GM12892 (cell line): ENCODE results near the gene CLRN2.

Source experiments
- DNase-seq: peaks from one replicate; pipeline ENCODE4 v3.0.0; 2011; ENCODE audit not compliant: insufficient read length
- FAIRE-seq: peaks from 2 replicates; lab custom pipeline; 2011; peaks lifted over from hg19 to GRCh38; lab: Jason Lieb, UNC
- POLR2A ChIP-seq: IDR thresholded peaks from 2 replicates; pipeline ENCODE4 v1.6.1; 2011; ENCODE audit warnings: low read depth, low read length, control low read depth
- POLR2AphosphoS5 ChIP-seq: IDR thresholded peaks from 2 replicates; pipeline ENCODE4 v1.6.1; 2011; ENCODE audit warnings: low read depth, low read length, control low read depth
- TAF1 ChIP-seq: IDR thresholded peaks from 2 replicates; pipeline ENCODE4 v1.6.1; 2011; ENCODE audit warnings: low read depth, mild to moderate bottlenecking, control low read depth, low read length, borderline replicate concordance

CLRN2 gene

DNA sequence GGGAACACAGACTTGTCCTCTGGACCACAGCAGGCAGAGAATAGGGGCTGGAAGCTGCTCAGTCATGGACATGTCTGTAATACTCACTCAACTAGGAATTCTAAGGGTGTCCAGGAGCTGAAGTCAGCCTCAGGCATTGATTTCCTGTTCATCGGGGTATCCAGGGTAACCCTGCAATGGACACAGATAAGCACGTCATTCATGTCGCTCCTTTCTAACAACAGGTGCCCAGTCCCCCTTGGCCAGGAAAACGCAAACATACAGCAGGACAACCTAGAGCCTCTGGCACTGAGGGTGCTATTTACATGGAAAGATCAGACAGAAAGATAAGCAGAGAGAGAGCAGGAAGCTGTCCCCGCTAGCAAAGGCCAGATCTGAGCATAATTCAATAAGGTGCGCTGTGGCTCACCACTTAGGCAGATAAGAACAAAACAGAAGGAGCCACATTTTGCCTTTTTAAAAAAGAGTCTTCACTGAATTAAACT, 24.3 kb upstream of the CLRN2 start:
- no peak for TF ChIP-seq POLR2A
- TF ChIP-seq POLR2AphosphoS5: no peak
- no peak for TF ChIP-seq TAF1
- FAIRE-seq (no peak), DNase-seq (no peak)

DNA sequence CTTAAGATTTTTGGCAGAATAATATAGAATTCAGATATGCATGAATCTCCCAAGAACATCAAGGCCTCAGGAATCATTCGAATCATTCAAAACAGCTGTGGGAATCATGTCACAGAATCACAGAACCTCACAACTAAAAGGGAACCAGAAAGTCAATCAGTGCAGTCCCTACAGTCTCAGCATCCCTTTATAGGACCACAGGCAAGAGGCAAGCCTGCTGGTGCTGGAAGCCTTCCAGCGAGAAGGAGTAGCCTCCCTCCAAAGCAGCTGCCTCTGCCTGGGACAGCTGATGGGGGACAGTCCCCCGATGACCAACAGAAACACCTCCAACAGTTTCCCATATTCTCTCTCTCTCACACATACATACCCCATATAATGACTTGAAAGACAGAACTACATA, 23.8 kb upstream of the CLRN2 start:
- TF ChIP-seq POLR2AphosphoS5: no peak
- no peak for TF ChIP-seq POLR2A
- TF ChIP-seq TAF1: no peak
- DNase-seq (no peak), FAIRE-seq (no peak)

DNA sequence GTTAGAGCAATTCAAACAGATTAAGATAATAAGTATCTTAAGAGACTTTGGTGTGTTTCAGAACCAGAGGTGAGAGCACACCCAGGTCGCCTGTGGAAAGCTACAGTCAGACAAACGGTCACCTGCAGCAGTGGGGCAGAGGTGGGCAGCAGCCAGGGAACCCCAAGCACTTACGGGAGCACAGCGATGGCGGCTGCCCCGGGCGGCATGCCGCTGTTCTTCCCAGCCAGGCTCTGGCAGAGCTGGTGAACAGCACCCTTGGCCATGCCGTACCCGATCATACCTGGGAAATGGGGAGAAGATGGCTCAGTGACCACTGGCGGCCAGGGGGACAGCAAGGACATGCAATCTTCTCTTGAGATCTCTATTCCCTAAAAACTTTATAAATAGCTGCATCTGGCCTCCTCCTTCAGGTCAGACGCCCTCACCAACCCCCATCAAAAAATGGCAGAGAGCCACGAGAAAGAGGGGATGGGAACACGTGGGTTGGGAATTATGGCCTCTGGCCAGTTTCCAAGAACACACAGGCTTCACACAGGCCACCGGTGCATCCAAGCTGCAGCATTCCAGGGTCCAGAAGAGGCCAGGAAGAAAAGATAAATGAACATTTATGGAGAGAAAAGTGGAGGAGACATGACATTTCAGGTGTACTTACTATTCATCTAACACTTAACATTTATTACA, 22.8 kb upstream of the CLRN2 start:
- DNase-seq (no peak), FAIRE-seq (no peak)
- no peak for TF ChIP-seq POLR2AphosphoS5

DNA sequence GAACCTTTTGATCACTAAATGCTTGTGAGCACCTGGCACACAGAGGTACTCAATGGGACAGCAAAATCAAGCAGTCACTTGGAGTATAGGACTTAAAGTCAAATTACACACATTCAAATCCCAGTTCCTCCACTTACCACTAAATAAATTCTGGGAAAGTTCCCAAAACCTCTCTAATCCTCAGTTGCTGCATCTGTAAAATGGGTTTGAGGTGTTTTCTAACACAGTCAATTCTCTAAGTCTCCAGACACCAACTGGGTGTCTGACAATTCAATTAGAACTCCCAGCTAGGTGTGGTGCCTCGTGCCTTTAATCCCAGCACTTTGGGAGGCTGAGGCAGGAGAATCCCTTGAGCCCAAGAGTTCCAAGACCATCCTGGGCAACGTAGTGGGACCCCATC, 22.1 kb upstream of the CLRN2 start:
- TF ChIP-seq POLR2AphosphoS5: no peak
- TF ChIP-seq TAF1: no peak
- no peak for TF ChIP-seq POLR2A
- no peak for DNase-seq
- FAIRE-seq: no peak

DNA sequence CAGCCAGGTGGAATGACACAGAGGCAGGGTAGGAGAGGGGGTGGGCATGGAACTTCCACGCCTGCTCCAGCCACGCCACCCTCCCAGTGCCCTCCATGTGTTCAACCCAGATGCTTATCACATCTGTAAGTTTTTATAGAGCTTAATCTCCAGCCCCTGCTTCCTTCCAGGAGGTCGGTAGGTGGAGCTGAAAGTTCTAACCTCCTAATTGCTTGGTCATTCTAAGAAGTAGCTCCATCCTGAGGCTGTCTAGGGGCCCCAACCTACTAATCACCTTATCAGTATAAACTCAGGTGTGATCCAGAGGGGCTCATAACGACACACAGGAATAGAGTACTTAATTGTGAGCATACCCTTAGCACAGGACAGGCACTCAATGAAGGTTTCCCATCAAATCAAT, 21.3 kb upstream of the CLRN2 start:
- DNase-seq (no peak), FAIRE-seq (no peak)
- TF ChIP-seq POLR2AphosphoS5: no peak

DNA sequence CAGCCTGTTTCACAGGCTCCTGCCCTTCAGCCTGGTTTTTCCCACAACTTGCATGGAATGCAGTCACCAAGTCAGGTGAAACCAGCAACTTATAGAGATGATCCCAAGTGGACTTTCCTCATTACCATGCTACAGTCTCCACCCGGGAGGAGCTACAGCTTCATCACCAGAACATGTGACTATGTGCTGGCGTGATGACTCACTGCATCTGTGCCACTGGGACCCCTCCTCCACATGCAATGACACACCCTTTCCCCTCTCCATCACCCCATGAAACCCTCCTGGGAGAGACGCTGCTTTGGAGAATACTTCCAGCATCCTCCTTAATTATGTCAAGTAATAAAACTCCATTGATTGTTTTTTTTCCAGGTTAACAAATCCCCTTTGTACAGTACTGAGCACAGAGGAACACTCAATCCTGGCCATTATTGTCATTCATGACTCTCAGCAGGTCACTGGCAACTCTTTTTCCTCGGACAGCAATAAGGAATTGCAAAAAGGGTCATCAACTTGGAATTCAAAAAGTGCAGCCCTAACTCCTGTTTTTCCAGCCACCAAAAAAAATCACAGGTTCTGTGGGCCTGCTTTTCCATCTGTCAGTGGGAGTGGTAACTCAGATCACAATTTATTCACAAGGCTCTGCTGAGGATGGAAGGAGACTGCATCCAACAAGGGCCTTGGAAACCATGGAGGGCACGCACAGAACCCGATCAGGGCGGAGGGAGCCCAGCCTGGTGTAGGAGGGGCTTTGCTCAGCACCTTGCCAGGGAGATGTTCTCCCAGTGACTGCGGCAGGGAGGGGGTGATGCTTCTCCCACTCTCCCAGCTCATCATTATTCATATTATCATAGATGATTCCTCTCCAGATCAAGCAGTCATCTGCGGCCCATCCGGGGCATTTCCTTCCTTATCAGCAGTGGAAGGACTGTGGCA, 20.4 kb upstream of the CLRN2 start:
- FAIRE-seq: no peak
- no peak for DNase-seq
- TF ChIP-seq POLR2A (no peak), POLR2AphosphoS5 (no peak), TAF1 (no peak)

DNA sequence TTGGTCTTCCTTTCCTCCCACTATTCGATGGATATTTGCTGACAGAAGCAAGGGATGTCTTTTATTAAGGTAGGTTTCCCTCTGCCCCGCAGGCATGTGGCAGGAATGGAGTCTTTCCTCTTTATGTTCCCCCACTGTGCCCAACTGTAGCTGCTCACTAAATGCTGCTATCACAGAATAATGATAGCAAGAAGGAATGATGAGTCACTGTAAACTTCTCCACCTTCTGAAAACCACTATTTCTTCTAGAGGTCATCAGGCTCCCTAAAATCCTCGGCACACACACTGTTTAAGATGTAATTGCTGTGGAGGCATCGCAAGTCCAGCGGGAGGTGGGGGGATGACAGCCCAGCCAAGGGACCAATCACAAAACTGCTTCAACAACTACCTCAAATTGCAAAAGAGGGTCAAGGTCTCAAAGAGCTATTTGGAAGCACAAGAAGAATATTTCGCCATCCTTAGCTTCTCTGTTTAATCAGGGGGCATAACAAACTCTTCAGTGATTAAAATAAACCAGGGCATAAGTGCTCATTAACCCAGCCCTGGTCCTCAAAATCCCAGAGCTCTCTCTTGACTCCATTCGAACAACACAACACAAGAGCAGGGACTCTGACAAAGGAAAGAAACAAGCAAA, 17.0 kb upstream of the CLRN2 start:
- DNase-seq (no peak), FAIRE-seq (no peak)
- TF ChIP-seq POLR2AphosphoS5 (no peak), TAF1 (no peak), POLR2A (no peak)

DNA sequence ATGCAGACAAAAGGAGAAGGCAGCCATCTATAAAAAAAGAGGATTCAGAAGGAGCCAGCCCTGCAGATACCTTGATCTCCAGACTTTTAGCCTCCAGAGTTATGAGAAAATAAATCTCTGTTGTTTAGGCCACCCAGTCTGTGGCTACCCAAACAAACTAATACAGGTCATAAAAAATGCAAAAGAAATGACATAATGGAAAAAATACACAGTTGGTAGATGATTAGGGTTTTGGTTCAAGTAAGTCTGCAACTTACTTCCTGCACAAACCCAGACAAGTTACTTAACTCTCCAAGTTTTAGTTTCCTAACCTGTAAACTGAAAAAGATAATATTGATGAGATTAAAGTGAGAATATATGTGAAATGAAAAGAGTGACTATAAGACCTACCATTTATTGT, 14.4 kb upstream of the CLRN2 start:
- FAIRE-seq: no peak
- no peak for DNase-seq
- TF ChIP-seq POLR2A (no peak), POLR2AphosphoS5 (no peak), TAF1 (no peak)

DNA sequence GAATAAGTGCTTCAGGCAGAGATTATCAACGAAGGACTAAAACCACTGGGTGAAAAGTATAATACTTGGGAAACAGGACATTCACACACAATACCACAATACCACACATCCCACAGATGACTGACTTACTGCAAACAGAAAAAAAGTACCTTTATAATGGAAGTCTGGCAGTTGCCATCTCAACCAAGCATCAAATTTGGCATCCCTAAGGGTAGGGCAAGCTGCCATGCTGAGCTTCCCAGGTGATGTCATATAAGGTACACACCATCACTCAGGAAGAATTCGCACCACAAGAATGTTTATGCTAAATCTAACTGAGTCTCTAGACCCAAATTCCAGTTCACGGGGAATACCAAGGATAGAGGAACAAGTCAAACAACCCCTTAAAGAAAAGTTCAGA, 12.2 kb upstream of the CLRN2 start:
- TF ChIP-seq POLR2AphosphoS5 (no peak), POLR2A (no peak), TAF1 (no peak)
- FAIRE-seq (no peak), DNase-seq (no peak)

DNA sequence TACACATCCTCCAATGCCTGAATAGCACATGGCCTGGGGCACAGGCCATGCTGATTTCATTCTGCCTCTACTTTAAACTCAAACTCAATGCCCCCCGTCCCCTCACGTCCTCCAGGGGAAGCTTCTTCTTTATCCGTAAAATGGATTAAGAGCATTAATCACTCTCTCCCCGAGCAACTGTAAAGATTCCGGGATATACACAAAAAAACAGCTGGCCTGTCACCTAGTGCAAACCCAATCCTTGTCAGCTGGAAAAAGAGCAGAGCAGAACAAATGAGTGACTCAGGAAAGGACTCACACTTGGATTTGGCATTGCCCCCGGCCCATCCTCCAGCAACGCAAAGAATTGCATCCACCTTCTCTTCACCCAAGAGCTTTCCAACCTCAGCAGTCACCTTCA, 10.9 kb upstream of the CLRN2 start:
- no peak for FAIRE-seq
- TF ChIP-seq POLR2AphosphoS5: no peak
- no peak for TF ChIP-seq POLR2A
- no peak for TF ChIP-seq TAF1
- DNase-seq: no peak

DNA sequence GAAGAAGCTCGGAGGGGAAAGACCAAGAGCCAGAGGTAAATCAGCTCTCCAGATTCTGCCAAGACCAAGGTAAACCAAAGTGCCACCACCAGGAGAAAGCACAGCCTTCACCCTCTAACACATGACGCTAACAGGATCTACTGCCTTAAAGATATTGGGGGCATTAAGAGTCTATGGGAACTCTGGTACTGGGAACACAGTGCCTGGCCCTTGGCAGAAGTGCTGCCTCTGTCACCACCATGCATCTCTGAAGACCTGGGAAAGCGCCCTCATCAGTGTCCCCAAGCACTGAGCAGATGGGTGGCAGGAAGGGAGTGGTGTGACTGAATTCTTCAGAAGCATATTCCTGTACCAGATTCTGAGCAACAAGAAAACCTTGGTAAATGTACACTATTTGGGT, 4.4 kb upstream of the CLRN2 start:
- DNase-seq (no peak), FAIRE-seq (no peak)
- TF ChIP-seq POLR2AphosphoS5: no peak
- TF ChIP-seq TAF1: no peak

DNA sequence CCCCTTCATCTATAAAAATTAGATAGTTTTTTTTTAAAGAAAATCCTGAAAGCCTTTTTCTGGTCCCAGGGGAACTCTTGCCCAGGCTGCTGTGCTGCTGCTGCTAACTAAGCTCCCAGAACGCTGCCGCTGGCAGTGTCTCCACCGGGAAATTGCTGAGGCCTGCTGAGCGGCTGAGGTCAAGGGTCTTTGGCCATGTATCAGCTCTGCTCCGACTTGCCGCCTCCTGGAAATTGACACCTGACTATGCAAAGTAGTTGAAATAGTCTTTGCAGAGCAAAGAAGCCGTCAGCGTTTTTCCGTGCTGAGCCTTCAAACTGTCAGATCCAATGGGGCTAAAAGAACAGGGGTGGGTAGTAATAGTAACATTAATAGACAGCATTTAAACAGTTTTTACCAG, 3.9 kb upstream of the CLRN2 start:
- no peak for FAIRE-seq
- DNase-seq: no peak
- TF ChIP-seq TAF1 (no peak), POLR2A (no peak), POLR2AphosphoS5 (no peak)
